GM21515 (cell line): ENCODE measurements around the gene FOSL2.
A peak's percentile ranks its signal among the peaks of the same experiment; 100 is the strongest.

ENCODE experiments used
- ATAC-seq: cut with Tn5 transposase; IDR thresholded peaks from one replicate; pipeline ENCODE4 v1.9.1; 2021; ENCODE audit not compliant: unreplicated experiment

Gene FOSL2

DNA sequence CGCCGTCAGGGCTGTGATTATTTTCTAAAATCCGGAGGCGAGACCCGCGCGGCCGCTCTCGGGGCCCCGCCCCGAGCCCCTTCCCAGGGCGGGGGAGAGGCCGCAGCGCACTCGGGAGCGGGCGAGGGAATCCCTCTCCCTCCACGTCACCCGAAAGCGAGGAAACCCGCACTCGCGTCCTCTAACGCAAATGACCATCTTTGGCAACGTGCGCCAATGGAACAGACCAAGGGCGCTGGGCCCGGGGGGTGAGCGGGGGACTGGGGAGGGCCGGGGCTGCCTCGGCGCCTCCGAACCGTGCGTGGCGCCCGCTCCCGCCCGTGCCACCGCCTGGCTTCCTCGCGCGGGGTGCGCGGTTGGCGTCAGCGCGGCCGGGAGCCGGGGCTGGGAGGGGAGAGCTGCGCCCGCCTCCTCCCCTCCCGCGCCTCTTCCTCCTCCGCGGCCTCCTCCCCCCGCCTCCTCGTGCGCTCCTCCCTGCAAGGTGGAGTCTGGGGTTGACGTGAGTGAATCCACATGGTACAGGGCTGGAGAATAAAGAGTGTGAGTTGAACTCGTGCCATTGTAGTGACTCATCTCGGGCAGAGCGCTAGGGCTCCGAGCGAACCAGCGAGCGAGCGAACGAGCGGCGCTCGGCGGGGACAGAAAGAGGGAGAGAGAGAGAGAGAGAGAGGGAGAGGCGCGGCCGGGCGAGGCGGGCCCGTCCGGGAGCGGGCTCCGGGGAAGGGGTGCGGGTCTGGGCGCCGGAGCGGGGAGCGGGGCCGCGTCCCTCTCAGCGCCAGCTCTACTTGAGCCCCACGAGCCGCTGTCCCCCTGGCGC is at the start of gene FOSL2:
Gene FOSL2 (plus strand): TSS at position 562 of the 817 bp plus-strand sequence. CDS start 863 bp downstream, outside the sequence.
- ATAC-seq = peak; percentile 66

DNA sequence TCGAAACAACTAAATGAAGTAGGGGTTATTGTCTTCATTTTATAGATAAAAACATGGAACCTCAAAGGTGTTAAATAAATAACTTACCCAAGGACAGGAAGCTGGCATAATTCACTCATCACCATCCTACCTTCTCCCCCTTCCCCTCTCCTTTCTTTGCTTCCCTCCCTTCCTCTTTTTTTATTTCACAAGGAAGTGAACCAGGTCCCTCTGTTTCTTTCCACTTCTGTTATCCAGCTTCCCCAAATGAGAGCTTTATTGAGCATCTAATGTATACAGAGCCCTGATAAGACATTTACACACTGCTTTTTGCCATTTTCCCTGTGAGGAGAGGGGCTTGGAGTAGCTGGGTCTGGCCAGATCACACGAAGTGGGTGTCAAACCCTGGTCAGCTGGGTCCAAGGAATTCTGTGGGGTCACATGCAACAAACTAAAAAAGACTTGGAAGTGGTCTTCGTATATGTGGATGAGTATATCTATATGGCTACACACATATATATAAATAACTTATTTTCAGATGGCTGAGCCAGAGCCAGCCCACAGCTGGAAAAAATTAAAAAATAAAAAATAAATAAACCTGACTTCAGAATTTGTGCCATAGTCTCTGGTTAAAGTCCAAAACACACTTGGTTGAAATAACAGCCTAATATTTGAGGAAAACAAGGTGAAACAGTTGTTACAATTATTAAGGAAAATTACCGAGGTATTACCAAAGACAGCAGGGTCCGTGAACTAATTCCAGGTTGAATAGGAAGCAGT is 49.3 kb upstream of the FOSL2 start:
- no peak for ATAC-seq

DNA sequence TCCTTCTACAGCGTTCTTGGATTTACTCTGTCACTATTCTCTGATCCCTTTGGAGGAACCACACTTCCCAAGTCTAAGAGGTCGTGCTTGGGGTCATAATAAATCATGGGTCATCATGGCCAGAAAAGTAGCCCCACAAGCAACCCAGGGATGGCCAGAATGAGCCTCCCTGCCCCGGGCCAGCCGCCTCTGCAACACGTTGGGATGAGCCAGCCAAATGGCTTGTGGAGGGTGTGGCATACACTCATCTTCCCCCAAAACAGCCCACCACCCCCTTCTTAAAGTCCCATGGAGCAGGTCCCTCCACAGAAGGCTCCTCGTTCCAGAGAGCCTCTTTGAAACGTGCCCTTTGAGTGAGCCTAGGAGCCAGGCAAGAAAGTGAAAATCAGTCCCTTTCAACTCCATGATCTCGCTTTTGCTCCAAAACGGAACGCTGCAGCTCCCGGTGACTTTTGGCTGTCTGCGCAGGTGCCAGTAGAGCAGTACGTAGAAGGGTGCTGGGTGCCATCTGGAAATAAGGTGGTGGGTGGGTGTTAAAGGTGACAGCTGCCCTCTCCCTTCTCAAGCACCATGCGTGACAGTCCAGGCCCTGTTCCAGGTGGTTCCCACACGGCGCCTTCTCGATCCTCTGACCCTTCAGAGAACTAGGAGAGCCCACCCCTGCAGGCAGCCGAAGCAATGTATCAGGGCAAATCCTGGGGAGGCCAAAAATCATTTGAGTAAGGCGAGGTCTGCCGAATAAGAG is 48.5 kb upstream of the FOSL2 start:
- ATAC-seq = no peak

DNA sequence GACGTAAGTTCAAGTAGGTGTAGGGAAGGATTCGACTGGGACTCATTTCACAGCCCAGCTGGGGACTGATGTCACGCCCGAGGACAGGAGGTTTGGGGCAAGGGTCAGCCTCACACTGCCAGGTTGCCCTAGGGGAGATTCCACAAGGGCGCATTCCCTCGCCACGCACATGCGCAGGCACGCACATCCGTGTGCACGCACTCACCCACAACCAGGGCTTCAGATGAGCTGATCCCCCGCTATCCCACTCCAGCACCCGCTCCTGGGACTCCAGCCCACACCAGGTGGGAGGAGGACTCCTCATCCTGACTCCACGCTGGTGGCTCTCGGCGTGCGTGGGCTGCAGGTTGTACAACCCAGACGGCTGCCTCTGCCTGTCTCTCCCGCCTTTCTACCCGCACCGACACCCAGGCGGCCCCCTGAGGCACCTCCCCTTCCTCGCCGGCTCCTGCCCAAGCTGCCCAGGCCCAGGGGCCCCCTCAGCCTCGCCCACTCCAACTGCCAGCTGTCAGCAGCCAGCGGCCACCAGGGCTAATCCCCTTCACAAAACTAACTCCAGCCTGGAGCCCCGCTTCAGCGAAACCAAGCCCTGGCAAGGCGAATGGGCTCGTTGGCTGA is 47.8 kb upstream of the FOSL2 start:
- no peak for ATAC-seq

DNA sequence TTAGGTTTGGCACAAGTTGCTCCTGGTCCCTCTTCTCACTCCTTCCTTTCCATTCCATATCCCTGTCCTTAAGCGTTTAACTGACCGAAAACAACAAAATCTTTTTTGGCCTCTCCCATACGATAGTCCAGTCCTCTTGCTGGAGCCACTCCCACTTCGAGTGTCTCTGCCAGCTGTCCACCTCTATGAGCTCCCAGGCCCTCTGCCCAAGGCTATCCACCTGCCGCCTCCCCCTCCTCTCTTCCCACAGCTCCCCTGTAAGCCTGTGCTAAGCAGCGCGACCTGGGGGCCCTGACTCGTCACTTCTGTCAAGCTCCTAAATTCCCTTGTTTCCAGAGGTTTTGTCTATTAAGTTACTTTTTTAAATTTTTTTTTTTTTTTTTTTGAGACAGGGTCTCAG is 47.0 kb upstream of the FOSL2 start:
- no peak for ATAC-seq

DNA sequence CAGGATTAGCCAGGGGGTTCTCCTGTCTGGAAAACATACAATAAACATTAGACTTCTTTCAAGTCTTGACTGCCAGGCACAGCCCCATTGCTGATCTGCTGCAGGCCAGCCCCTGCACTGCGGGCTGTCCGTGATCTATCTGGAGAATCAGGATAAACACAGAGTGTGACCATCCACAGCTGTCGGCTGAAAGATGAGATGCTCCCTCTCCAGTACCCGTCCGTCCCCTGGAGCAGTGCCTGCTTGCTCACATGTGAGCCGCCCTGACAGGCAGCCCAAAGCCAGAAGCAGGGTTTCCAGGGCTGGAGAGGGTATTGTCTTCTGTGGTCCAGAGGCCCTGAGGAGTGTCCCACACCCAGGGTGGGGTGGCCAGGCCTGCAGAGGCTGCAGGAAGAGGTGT is 46.1 kb upstream of the FOSL2 start:
- ATAC-seq = no peak

DNA sequence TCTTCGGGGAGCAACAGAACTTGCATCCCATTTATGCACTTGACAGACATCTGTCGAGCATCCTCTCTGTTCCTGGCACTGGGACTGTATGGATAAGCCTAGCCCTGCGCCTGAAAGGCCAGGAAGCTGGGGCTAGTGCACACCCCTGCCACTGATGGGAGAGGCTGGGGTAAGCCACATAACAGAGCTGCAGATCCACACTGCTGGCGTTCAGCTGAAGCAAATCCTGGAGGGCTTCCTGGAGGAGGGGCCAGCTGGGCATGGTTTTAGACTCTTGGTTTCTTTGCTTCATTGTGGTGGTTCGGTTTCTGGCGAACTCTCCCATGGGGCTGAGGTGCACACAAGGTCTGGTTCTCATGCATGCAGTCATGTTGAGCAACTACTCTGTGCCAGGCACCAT is 45.5 kb upstream of the FOSL2 start:
- no peak for ATAC-seq

DNA sequence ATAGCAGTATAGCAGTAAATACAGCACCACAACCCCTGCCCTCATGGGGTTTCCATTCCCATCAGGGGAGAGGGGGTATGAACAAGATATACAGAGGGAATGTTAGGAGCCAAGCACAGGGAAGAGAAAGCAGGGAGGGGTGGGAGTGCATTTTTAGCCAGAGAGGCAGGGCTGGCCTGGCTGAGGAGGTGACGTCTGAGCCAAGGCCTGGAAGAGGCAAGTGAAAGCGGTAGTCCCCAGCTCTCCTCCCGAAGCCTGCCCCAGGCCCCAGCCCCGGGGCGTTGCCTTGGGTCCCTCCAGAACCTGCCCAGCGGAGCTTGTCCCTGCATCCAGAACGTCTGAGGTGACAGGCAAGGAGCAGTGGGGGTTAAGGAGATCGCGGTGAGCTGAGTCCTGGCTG is 45.1 kb upstream of the FOSL2 start:
- no peak for ATAC-seq

DNA sequence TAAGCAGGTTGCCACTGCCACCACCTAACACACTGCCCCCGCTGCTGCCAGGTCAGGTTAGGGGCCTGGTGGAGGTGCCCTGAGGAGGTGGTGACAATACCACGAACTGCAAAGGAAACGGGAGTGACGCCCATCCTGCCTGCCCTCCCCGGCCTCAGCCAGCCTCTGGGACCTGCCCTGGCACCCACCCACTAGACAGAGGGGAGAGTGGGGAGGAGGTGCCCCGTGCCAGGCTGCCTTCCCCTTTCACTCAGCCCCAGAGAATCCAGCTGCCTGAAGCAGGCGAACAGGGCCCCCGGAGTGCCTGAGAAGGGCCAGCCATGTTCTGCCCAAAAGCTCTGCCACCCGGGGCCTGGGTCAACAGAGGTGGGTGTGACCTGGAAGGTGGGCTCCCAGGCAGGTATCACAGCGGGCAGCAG is 44.5 kb upstream of the FOSL2 start:
- no peak for ATAC-seq

DNA sequence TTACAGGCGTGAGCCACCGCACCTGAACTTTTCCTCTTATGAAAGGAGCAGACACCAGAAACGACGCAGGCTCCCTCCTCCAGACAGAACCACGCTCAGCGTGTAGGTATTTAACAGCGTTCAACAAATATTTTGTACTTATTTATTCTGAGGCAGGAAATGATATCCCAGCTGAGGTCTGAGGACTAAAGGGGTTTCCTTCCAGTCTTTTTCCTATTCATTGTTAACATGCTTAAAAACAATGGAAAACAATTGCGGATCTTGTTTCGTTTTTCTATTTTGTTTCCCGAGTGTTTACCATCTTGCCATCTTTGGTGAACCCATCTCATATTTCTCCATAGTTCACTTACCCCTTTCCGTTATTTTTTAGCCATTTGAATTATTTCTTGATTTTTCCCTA is 43.7 kb upstream of the FOSL2 start:
- no peak for ATAC-seq

DNA sequence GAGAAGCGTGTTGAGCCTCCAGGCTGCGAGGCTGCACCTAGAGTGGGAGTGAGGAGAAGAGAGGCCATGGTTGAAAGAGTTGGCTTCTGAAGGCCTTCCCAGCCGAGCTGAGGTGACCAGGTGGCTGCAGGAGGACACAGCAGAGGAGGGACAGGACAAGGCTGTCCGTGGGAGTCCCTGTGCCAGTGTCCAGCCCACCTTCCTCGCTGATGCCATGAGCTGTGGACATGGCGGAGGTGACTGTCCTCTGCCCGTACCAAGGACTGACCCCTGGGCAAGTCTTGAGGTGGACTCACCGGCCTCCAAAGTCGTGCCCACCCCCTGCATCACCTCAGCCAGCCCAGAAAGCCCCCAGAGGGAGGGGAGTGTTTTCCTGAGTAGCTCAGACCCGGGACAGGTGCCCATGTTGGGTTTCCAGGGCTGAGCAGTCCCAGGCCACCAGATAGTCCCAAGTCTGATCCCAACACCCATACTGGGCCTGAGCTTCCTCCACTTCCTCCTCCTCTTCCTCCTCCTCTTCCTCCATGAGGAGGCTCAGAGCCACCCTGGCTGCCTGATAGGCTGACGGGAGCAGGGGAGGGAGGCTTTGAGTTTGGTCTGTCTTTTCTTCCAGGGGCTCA is 43.0 kb upstream of the FOSL2 start:
- ATAC-seq = no peak

DNA sequence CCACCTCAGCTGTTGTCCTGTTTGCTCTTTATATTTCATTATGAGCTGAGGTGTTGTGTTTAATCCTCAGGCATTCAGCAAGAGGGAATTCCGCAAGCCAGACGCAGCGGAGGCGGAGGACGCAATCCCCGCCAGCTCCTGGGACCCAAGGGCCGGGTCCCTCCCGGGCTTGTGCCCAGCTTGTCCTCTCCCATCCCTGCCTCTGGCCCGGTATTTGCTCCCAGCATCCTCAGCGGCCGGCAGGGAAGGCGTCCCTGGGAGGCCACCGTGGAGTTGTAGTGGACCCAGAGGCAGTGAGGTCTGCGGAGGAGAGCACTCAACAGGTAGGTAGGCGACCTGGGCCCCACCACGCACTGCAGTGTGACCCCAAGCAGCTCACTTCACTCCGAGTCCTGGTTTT is 42.5 kb upstream of the FOSL2 start:
- ATAC-seq = no peak

DNA sequence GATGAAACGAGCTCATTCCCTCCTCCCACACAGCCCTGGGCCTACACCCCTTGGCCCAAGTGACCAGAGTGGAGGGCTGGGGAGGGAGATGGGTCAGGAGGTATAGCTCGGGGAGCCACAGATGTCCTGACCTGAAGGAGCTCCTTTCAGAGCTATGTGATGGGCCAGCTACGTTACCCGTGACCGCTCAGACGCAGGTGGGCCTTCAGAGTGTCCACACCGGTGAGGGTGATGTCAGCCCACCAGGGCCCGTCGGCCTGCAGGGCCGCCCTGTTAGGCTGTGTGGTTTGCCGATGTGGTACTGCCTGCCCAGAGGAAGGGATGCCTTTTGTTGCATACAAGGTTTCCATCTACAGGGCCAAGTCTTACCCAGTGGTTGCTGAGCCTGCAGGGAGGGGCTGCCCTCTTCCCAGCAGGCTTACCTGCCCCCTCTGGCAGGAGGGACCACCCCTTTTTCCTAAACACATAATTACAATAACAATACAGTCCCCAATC is 41.8 kb upstream of the FOSL2 start:
- ATAC-seq = no peak

DNA sequence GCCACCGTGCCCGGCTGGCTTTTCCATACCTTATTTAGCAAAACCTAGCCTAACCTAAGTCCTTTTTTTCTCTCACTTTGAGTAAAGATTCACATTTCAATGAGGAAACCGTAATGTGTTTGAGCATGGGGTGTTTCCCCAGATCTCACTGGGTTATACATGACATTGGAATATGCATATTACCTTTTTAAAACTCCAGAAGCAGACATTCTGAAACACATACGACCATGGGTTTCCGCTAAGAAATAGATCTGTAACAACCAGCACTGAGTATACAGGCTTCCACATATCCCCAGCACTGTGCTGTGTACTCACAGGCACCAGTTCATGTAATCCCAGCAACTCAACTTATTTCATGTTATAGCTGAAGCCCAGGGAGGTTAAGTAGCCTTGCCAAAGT is 41.0 kb upstream of the FOSL2 start:
- no peak for ATAC-seq

DNA sequence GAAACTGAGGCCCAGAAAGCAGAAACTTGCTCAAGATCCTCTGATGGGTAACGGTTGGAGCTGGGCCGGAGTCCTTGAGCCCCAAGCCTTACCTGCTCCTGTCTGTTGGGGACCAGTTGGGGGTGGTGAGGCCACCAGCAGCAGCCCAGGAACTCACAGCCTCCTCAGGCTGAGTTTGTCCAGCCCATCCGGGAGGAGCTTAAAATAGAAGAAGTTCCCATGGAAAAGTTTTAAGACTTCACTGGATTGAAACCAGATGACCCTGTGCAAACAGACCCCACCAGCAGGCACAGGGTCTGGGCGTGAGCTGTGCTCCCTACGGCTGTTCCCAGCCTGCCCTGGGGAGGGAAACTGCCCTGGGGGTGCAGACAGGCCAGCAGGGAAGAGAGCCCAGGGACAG is 40.6 kb upstream of the FOSL2 start:
- ATAC-seq = no peak

DNA sequence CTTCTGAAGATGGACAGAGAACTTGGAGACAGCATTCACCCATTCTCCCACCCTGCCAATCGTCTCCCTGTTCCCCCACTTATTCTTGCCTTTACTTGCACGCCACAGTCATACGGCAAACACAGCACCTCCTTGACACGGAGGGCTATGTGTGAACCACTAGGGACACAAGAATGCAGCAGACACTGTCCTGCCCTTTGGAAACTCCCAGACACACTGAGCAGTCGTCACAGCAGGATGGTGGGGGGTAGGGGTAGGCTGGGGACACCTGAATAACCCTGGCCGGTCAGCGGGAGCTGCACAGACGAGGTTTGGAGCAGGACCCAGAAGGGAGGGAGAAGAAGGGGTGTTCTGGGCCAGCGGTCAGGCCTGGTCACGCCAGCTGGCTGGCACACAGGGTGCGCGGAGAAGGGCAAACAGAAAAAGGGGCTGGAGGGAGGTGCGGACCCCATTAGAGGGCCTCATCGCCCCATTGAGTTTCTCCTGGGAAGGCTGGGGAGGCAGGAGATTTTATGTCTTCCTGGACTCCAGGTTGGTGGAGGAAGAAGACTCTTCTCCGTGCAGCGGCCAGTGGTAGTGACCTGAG is 40.0 kb upstream of the FOSL2 start:
- ATAC-seq = no peak

DNA sequence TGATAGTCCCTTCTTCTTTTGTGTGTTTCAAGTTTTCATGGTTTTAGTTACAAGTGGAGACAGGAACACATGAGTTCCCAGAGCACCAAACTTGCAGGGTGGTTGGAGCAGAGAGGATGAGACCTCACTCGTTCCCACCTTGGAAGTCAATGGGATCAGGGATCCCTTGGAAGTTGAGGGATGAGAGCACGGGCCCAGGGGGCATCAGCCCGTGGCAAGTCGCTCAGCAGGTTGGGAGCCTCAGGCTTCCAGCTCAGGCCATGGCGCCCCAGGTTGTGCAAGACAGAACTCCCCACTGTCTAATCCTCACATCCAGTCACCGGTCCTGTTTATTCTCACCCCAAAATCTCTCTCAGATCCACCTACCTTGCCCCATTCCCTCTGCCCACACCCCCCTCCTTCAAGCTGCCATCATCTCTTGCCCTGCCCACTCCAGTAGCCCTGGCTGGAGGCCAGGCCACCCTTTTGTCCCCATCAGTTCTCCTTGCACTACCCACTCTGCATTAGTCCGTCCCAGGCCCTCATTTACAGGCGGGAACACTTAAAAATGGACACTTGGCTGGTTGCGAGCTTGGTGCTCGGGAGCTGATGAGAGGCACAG is 37.6 kb upstream of the FOSL2 start:
- ATAC-seq = no peak

DNA sequence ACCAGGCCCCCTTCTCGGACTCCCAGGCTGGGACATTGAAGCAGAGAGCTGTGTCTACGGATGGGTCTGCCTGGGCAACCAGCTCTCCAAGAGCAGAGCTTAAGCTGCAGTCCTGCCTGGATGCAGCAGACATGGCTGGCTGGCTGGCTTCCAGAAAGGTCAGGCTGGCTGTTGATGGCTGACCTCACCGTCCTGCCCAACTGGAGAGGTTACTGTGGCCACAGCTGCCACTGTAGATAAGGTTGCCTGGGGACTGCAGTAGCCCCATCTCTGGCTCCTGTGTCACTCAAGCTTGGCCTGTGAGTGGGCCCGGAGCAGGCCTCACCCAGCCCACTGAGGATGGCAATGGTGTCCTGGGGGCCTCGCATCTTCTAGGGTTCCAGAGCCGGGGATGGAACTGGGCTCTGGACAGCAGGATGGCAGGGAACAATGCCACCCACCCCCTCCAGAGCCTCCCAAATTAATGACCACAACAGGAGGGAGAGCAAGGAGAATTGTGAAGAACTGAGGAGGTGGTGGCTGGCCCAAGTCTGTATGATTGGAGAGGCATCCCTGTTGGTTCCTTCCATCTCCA is 37.0 kb upstream of the FOSL2 start:
- ATAC-seq = no peak

DNA sequence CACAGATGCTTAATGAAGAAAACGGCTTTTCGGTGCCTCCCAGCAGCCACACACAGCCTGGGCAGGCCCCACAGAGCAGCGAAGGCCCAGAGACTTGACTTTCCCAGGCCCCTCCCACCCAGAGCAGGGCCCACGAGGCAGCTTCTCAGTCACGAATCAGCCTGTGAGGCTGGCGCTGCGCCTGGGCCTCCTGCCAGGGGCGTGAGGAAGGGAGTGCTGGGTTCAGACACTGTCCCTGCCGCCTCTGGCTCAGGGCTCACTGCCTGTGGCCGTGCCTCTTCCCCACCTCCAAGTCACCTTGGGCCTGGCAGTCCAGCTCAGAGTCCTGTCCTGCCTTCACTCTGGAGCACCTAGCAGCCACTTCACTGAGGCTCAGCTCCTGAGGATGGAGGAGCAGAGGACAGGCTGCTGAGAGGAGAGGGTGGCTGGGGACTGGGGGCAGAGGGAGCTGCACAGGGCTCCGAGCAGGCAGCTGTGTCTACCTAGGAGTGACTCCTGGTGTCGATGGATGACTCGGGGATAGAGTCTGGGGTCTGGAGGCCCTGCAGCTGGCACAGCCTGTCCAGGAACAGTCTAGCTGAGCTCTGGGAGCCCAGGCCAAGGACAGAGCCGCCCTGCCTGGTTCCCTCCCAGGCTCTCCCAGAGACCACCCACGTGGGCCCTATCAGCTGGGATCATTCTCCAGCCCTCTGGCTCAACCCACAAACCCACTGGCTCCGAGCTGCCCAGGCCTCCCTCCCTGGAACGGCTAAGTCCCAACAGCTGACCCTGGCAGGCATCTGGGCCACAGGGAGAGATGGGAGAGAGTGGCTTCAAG is 36.4 kb upstream of the FOSL2 start:
- no peak for ATAC-seq
